HG03139 (cell line): ENCODE data around the gene TRAF7.
"Not testable (repeated sequence)": the region's sequence is repeated elsewhere in the genome, so short reads cannot be mapped to it uniquely, and the experiment has no call there.

Experiments used
- ATAC-seq: cut with Tn5 transposase; IDR thresholded peaks from one replicate; pipeline ENCODE4 v1.9.1; 2021; ENCODE audit not compliant: unreplicated experiment

The TRAF7 gene

DNA sequence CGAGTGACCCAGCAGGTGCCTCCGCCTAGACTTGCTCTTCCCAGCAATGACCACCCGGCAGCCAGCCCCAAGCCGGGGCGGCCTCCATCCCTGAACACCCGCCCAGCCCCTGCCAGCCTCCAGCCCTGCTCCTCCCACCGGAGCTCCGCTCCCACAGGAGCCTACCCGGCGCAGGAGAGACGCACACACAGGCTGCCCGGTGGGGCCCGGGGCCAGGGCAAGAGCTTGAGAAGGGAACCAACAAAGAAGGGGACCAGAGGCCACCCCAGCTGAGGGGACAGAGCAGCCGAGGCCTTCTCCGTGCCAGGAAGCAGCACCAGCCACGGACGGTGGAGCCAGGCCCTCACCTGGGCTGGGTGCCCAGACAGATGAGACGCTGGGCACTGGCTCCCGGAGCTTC lies 33.7 kb upstream of the TRAF7 start:
- ATAC-seq, result no peak

GRCh38 chr16:2122429-2122828 lies 33.2 kb upstream of the TRAF7 start:
- ATAC-seq, result no peak

GRCh38 chr16:2122934-2123683 lies 32.5 kb upstream of the TRAF7 start:
- not testable (repeated sequence) for ATAC-seq

DNA sequence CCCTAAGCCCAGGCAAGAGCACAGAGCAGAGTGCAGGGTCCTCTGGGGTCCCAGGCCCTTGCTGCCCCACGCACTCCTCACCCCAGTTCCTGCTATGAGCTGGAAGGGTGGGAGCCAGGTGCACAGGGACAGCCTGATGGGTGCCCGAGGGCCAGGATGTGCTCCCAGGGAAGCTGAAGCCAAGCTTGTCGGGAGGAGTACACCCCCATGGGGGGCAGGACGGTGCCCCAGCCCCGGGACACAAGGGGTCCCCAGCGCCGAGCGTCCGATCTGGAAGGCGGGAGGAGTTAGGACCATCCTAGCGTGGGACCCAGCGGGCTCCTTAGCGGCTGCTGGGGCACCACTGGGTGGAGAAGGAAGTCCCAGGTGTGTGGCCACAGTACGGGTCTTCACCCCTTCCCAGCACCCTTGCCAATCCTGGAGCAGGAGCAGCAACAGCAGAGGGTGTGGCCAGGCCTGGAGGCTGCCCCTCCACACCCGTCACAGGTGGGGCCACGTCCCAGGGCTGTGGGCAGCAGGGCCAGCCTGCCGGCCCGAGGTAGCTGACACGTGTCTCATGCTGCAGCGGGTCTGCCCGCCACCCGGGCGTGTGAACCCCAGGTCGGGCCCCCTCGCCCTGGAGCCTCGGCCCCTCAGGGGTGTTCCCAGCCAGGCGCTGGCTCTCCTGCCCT lies 31.7 kb upstream of the TRAF7 start:
- not testable (repeated sequence) for ATAC-seq

- not testable (repeated sequence) for ATAC-seq
Measured at GRCh38 chr16:2124377-2124693, 31.2 kb upstream of the TRAF7 start.

- ATAC-seq, result not testable (repeated sequence)
Measured at GRCh38 chr16:2124694-2125444, 30.7 kb upstream of the TRAF7 start.

DNA sequence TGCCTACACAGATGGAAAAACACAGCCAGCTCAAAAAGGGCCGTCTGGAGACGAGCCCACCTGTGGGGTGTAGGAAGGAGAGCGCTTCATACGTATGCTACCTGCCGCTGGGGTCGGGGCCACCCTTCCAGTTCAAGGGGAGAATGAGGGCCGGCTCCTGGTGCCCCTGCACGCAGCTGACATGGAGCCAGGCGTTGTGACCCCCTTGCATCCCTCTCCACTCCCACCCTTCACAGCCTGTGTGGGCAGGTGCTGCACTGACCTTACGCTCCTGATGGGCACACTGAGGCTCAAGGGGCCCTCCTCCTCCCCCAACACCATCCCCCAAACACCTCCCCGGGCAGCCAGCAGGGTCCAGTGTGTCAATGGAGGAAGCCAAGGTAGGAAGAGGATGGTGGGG lies 30.0 kb upstream of the TRAF7 start:
- not testable (repeated sequence) for ATAC-seq

DNA sequence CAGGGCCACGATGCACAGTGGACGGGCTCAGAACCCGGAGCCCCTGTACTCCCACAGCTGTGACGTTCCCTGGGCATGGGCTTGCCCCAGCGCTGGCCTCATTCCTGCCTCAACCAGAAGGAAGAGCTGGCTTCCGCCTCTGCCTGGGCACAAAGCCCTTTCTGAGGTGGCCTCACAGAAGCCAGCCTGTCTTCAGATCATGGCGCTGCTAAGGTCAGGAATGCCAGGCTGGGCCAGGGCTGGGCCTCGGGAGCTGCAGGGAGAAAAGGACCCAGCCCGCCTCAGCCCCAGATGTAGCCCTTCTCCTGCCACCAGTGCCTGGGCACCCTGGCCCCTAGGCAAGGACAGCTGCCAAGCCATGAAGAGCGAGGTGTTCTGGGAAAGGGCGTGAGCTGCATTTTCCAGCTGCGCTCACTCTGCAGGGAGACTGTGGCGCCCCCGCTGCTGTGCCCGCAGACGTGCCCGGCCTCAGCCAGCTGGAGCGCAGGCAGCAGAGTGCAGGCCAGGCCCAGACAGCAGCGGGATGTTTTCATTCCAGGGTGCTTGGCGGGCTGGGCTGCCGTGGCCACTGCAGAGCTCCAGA lies 29.3 kb upstream of the TRAF7 start:
- ATAC-seq, result not testable (repeated sequence)

GRCh38 chr16:2126928-2127556 lies 28.5 kb upstream of the TRAF7 start:
- not testable (repeated sequence) for ATAC-seq

DNA sequence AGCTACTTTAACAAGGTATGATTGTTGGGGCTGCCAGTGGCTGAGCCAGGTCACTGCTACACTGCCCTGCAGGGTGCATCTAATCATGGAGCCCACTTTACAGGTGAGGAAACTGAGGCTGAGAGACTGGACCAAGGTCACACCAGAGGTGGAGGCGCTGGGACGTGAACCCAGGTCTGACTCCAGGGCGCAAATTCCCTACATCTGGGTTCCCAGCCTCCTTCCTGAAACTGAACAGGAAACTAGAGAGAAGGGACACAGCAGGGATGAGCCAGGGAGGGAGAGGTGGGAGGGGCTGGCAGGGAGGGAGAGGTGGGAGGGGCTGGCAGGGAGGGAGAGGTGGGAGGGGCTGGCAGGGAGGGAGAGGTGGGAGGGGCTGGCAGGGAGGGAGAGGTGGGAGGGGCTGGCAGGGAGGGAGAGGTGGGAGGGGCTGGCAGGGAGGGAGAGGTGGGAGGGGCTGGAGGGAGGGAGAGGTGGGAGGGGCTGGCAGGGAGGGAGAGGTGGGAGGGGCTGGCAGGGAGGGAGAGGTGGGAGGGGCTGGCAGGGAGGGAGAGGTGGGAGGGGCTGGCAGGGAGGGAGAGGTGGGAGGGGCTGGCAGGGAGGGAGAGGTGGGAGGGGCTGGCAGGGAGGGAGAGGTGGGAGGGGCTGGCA lies 27.8 kb upstream of the TRAF7 start:
- ATAC-seq, result not testable (repeated sequence)

GRCh38 chr16:2129251-2129650 lies 26.3 kb upstream of the TRAF7 start:
- ATAC-seq, result not testable (repeated sequence)

- ATAC-seq, result not testable (repeated sequence)
Measured at GRCh38 chr16:2129890-2130447, 25.6 kb upstream of the TRAF7 start.

- ATAC-seq, result not testable (repeated sequence)
Measured at GRCh38 chr16:2133797-2134196, 21.8 kb upstream of the TRAF7 start.

DNA sequence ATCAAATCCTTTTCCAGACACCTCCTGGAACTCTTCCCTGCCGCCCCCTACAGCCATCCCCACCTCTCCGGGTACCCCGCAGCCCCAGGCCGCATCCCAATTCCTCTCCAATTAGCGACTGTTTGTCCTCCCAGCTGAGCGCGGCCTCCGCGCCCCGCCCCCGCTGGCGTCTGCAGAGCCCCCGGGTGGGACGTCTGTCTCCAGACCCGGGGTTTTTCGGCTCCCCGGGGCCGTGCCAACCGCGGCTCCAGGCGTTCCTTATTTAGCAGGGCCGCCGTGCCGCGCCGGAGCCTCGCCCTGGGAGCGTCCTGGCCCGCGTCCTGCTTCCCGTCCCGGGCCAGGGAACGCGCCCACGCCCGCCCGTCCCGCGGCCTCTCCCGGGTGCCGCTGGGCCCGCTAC lies 20.5 kb upstream of the TRAF7 start:
- not testable (repeated sequence) for ATAC-seq

DNA sequence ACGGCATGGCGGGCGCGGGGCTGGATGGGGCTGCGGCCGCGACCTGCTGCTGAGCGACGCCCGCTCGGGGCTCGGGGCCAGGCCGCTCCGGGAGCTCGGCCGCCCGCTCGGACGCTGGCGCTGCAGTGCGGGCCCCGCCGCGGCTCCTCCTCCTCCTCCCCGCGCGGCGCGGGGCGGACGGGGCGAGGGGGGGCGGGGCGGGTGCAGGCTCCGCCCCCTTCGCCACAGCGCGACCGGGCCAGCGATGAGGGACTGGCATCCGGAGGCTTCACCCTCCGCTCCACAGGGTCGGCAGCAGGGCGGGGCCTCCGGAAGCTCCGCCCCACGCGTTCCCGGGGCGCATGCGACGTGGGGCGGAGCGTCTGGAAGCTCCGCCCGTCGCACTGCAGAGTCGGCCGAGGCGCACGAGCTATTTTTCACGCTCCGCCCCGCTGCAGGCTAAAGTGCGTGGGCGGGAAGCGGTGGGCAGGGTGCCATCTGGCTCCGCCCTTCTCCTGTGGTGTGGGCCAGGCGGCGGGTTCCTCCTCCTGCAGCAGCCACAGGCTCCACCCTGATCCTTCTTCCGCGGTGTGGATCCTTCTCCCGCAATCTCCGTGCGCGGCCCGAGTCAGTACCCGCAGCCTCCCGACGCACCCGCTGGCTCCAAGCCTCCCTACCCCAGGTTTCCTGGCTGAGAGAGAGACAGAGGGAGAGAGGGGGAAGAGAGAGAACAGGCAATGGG lies 19.7 kb upstream of the TRAF7 start, which contains the start of gene PKD1:
Gene PKD1 (minus strand): TSS at position 129 of the 721 bp plus-strand sequence. CDS start 209 bp downstream, outside the sequence.
- ATAC-seq, result not testable (repeated sequence)

DNA sequence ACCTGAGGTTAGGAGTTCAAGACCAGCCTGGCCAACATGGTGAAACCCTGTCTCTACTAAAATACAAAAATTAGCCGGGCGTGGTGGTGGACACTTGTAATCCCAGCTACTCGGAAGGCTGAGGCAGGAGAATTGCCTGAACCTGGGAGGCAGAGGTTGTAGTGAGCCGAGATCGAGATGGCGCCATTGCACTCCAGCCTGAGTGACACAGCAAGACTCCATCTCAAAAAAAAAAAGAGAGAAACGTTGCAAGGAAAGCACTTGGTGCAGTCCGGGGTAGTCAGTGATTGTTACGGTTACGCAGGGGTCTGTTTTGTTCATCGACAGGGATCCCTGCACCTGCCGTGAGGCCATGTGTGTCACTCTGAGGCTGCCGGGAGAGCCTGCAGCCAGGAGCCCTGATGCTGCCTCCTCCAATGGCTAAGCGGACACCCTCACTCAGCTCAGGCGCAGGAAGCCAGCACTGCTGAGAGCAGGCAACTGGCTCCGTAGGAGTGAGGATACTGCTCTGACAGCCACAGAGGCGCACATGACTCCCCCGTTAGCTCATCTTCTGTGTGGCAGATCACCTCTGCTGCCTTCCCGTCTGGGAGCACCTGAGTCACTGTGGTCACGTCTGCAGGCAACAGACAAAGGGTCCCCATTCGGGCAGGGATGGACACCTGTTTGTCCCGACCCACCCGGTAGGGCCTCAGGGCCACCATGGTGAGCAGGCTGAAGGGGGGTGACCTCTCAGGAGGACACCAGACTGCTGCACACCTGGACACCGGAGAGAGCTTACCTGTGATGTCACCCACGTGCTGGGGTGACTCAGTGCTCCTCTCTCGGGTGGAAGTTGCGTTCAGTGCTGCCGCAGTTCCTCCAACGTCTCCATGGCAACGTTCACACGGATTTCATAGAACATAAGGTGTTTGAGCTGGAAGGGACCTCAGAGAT lies 12.4 kb upstream of the TRAF7 start:
- ATAC-seq, result no peak

DNA sequence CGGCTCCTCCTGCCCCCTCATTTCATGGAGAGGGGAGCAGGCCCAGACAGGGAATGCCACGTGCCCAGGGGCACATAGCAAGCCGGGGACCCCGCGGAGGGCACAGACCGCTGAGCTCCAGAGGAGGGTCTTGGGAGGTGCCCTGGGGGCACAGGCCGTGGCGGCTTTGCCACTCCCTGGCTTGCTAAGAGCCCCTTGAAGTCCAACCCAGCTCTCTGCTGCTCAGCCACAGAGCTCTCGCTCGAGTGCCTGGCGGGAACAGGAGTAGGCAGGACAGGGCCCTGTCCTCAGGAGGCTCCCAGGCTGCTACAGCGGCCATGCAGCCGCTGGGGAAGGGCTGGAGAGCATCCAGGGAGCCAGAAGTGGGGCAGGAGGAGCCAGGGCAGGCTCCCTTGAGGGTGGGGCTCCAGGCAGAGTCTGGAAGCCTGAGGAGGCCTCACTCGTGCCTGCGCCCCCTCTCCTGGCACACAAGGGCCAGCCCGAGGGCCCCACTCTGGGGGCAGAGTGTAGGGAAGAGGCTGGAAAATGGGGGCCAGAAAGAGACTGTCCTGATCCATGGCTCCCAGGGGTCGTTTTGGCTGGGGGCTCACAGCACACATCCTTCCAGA lies 11.6 kb upstream of the TRAF7 start:
- ATAC-seq, result no peak

DNA sequence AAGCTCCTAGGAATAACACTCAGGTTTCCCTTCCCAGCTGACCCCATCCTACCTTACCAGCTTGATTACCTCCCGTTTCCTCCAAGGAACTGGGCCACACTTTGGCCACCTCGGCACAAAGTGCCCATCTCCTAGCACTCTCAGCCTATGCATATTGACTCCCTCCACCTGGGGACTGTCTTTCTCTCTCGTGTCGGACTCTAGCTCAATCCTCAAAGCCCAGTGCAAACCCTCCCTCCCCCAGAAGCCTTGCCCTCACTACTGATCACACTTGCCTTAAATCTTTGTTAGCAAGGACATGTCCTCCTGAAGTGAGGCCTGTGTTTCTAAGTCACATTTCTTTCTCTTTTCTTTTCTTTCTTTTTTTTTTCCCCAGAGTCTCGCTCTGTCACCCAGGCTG lies 9.7 kb upstream of the TRAF7 start:
- no peak for ATAC-seq
